ENCODE data around the gene FURIN. TPM values are rescaled to one million over a fixed set of nuclear protein-coding genes. Genes with fewer than 3 reads are reported as not detected.

Gene FURIN
- total and polyA plus RNA-seq, 2 of the 4 experiments (the other 2 are of a cell fraction), result 34.8 to 54.3 TPM

DNA sequence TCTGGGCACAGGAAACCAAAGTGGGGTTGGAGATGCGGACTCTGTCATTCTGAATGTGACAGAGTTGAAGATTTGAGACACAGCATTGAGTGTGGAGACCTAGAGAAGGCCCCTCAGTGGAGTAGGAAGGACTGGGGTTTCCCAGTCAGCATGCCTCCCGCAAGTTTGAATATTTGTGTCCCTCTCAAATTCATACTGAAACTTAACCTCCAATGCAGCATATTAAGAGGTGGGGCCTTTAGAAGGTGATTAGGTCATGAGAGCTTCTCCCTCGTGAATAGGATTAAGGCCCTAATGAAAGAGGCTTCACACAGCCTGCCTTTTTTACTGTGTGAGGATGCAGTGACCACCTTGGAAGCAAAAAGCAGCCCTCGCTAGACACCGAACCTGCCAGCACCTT is 56.0 kb downstream of the FURIN start:
- Histone ChIP-seq H2BK15ac (ENCODE audit: low read depth, low read length) (no peak overlapping the region), H3K36me3 (ENCODE audit: control insufficient read depth, insufficient read depth, low read length) (peaks cover 10% of the 10 kb centered on the region), H3K4me1 (ENCODE audit: control insufficient read depth, insufficient read depth, low read length) (no peaks in the 10 kb centered on the region), H3K9me3 (ENCODE audit: control insufficient read depth, insufficient read depth, low read length) (no peaks in the 10 kb centered on the region), H2BK5ac (ENCODE audit: low read depth, low read length, poor library complexity, severe bottlenecking) (no peak overlapping the region), H3K56ac (ENCODE audit: extremely low read depth, insufficient read depth, low read length) (no peak overlapping the region), H3K14ac (replicated peaks; ENCODE audit: low read depth, low read length) (no peak overlapping the region), H3K18ac (ENCODE audit: low read depth, low read length) (no peak overlapping the region), H3K27me3 (ENCODE audit: control insufficient read depth, insufficient read depth, low read length) (no peaks in the 10 kb centered on the region), H3K23ac (ENCODE audit: low read depth, low read length) (no peak overlapping the region), H4K20me1 (ENCODE audit: insufficient read depth, low read length) (no peaks in the 10 kb centered on the region), H3K4ac (ENCODE audit: low read depth, low read length) (no peak overlapping the region), H3K27ac (ENCODE audit: insufficient read depth, low read length) (no peak overlapping the region), H3K79me1 (ENCODE audit: low read depth in 1 of 2, low read length in 2 of 2) (no peaks in the 10 kb centered on the region), H2BK20ac (ENCODE audit: low read depth, low read length) (no peak overlapping the region), H3K4me3 (ENCODE audit: insufficient read depth, low read depth, low read length) (no peak overlapping the region), H4K91ac (ENCODE audit: insufficient read depth, low read depth, low read length) (no peak overlapping the region), H2AK9ac (replicated peaks; ENCODE audit: low read depth, low read length, poor library complexity) (no peak overlapping the region), H4K8ac (ENCODE audit: low read depth in 2 of 2, low read length in 2 of 2) (no peak overlapping the region), H2BK120ac (ENCODE audit: low read depth, low read length) (no peak overlapping the region), H2AK5ac (ENCODE audit: low read depth, low read length) (no peak overlapping the region), H3K4me2 (ENCODE audit: low read depth, low read length) (no peak overlapping the region), H3K9ac (ENCODE audit: low read depth, low read length) (no peak overlapping the region), H3K9me1 (ENCODE audit: insufficient read depth, low read length) (no peaks in the 10 kb centered on the region), H2AFZ (replicated peaks; ENCODE audit: low read length, poor library complexity) (no peak overlapping the region), H4K5ac (ENCODE audit: low read depth, low read length) (no peak overlapping the region)
- WGBS, 2 experiments (ENCODE audit: extremely low coverage in 2 of 2, insufficient read length in 1 of 2), result 100% methylated on average over 2 of the region's 5 CpGs; no CpG with 5 or more reads in 1 of the 2 experiments
- in situ Hi-C loops (cut with MboI; ENCODE audit: low sequenced_read_pairs), result no loop called here
- ATAC-seq (ENCODE audit: low read depth), result no peak
- DNase-seq, result no peak
- no TSS peak for BruUV-seq (replicated peaks)
- TF ChIP-seq ELK1 (IDR thresholded peaks at IDR 0.05; ENCODE audit: borderline replicate concordance, low read depth, low read length) (no peak), CHD1 (IDR thresholded peaks at IDR 0.05; ENCODE audit: low read depth, low read length) (no peak), RAD21 (IDR thresholded peaks at IDR 0.05; ENCODE audit: low read length) (no peak), SMC3 (IDR thresholded peaks at IDR 0.05; ENCODE audit: low read depth, low read length) (no peak), POLR2A (IDR thresholded peaks at IDR 0.05; ENCODE audit: low read depth, low read length) (no peak), RFX5 (IDR thresholded peaks at IDR 0.05; ENCODE audit: low read depth, low read length) (no peak), MAFK (IDR thresholded peaks at IDR 0.05; ENCODE audit: low read depth, low read length) (no peak), MAZ (IDR thresholded peaks at IDR 0.05; ENCODE audit: borderline replicate concordance, low read depth, low read length) (no peak), FOS (IDR thresholded peaks at IDR 0.05; ENCODE audit: low read depth, low read length) (no peak), CEBPB (IDR thresholded peaks at IDR 0.05; ENCODE audit: low read depth, low read length) (no peak), BHLHE40 (IDR thresholded peaks at IDR 0.05; ENCODE audit: low read depth, low read length) (no peak), NFE2L2 (IDR thresholded peaks at IDR 0.05; ENCODE audit: low read depth, low read length) (no peak), MXI1 (IDR thresholded peaks at IDR 0.05; ENCODE audit: borderline replicate concordance, low read depth, low read length) (no peak), RCOR1 (IDR thresholded peaks at IDR 0.05; ENCODE audit: insufficient replicate concordance, low read length) (no peak), CTCF (conservative IDR thresholded peaks at IDR 0.05; ENCODE audit: low read depth, low read length) (no peak)
- TF ChIP-seq, protein P1, sequence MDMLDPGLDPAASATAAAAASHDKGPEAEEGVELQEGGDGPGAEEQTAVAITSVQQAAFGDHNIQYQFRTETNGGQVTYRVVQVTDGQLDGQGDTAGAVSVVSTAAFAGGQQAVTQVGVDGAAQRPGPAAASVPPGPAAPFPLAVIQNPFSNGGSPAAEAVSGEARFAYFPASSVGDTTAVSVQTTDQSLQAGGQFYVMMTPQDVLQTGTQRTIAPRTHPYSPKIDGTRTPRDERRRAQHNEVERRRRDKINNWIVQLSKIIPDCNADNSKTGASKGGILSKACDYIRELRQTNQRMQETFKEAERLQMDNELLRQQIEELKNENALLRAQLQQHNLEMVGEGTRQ (IDR thresholded peaks at IDR 0.05; ENCODE audit: low read depth, low read length), result no peak
- POLR2A ChIA-PET (ENCODE audit: unreplicated experiment), result no interaction called here
- CTCF ChIA-PET, result no interaction called here
- intact Hi-C loops (cut with micrococcal nuclease), result no loop called here
- dilution Hi-C loops (cut with HindIII; ENCODE audit: low sequenced_read_pairs, unreplicated experiment), result no loop called here

Data from IMR-90 (cell line).